AG08396 (cell line): ENCODE measurements around the gene GPR107.
"Not testable (repeated sequence)": the region's sequence is repeated elsewhere in the genome, so short reads cannot be mapped to it uniquely, and the experiment has no call there.

ENCODE experiments used
- DNase-seq: peaks from one replicate; pipeline ENCODE4 v3.0.0; 2012; ENCODE audit warnings: low spot score, mixed read lengths

The GPR107 gene

GRCh38 chr9:130053504-130054324, at the start of gene GPR107:
Gene GPR107, plus strand, starts transcription at chr9:130053906. Its CDS starts 27 bp downstream, at chr9:130053933.
- DNase-seq: peak; percentile 92

- no peak for DNase-seq
These were observed 49.7 kb upstream of the GPR107 start for GRCh38 chr9:130003943-130004552.

GRCh38 chr9:130006952-130007351, 46.8 kb upstream of the GPR107 start:
- not testable (repeated sequence) for DNase-seq

GRCh38 chr9:130008538-130008937, 45.2 kb upstream of the GPR107 start:
- no peak for DNase-seq

- DNase-seq: not testable (repeated sequence)
These were observed 44.2 kb upstream of the GPR107 start for GRCh38 chr9:130009546-130009945.

- DNase-seq: no peak
These were observed 43.3 kb upstream of the GPR107 start for GRCh38 chr9:130010151-130010988.

GRCh38 chr9:130013326-130013725, 40.4 kb upstream of the GPR107 start:
- no peak for DNase-seq

GRCh38 chr9:130015353-130016019, 38.2 kb upstream of the GPR107 start:
- no peak for DNase-seq

GRCh38 chr9:130017076-130017475, 36.6 kb upstream of the GPR107 start:
- no peak for DNase-seq

- DNase-seq: not testable (repeated sequence)
These were observed 36.2 kb upstream of the GPR107 start for GRCh38 chr9:130017510-130017909.

- no peak for DNase-seq
These were observed 35.4 kb upstream of the GPR107 start for GRCh38 chr9:130018265-130018664.

GRCh38 chr9:130020618-130021017, 33.1 kb upstream of the GPR107 start:
- DNase-seq: no peak

- no peak for DNase-seq
These were observed 32.6 kb upstream of the GPR107 start for GRCh38 chr9:130021123-130021522.

GRCh38 chr9:130021842-130022241, 31.9 kb upstream of the GPR107 start:
- not testable (repeated sequence) for DNase-seq

GRCh38 chr9:130022566-130023143, 31.1 kb upstream of the GPR107 start:
- no peak for DNase-seq

GRCh38 chr9:130023144-130023787, 30.4 kb upstream of the GPR107 start:
- no peak for DNase-seq

GRCh38 chr9:130023994-130024596, 29.6 kb upstream of the GPR107 start:
- DNase-seq: no peak

GRCh38 chr9:130024597-130024994, 29.1 kb upstream of the GPR107 start:
- DNase-seq: no peak

- DNase-seq: no peak
These were observed 26.9 kb upstream of the GPR107 start for GRCh38 chr9:130026583-130027340.
